Effector CD8-positive, alpha-beta T cell (primary cell): ENCODE results near the gene ADAMTS2.

Experiments used
- DNase-seq: peaks from one replicate; lab custom pipeline; 2025; lab: John Stamatoyannopoulos, UW

The ADAMTS2 gene

DNA sequence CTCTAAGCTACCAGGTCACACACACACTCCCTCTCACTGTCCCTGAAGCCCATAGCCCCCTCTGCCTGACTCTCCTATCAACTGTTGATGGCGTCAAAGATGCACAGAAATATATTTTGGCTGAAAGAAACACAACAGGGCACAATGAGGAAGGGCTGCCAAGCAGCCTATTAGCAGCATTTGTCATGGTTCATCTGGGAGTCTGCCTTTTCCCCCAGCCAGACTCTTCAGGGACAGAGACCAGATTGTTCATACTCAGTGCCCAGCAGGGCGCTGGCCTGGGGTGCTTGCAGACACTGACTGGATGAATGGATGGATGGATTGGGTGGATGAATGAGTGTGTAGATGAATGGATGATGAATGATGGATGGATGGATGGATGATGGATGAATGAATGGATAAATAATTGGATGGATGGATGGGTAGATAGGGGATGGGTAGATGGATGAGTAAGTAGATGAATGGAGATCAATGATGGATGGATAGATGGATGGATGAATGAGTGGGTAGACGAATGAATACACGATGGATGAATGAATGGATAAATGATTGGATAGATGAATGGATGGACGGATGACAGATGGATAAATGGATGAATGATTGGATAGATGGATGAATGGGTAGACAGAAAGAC is 90.5 kb downstream of the ADAMTS2 start:
- no peak for DNase-seq

DNA sequence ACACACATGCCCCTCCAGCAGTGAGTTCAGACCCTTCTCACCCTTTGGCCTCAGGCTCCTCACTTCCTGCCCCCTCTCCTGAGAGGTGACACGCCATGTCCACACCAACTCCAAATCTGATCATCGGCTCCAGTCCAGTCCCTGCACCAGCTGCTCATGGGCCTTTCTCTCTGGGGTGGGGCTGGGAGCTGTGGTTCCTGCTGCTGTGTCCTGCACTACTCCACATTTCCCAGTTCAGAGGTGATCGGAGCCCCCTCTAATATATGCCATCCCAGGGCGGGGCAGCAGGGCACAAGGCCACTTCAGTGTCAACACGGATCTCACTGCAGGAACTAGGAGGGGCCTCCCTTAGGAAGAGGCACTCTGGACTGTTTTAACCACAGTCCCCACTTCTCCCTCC is 91.5 kb downstream of the ADAMTS2 start:
- no peak for DNase-seq

DNA sequence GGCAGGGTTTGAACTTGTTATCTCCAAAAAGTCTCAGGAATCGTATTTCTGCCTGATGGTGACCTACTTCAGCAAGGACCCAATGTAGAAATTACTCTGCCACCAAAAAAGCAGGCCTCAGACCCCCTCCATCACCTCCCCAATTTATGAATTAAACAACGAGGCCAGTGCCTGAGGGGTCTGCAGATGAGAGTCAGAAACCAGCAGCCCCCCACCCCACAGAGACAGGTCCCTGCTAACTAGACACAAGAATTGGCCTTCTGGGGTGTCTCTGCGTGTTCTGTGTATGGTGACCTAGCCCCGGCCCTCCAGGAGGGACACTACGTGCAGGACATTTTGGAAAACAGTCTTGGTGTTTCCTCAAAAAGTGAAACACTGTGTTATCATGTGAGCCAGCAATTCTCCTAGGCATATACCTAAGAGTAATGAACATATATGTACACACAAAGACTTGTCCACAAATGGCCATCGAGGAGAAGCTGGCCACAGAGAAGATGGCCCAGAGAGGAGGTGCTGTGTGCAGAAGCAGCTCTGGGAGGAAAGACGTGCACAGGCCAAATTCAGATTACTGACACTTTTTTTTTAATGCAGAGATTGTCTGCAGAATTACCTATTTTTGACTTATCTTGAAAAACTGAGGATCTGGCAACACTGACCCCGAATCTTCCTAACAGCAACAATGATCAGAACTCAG is 93.8 kb downstream of the ADAMTS2 start:
- no peak for DNase-seq

DNA sequence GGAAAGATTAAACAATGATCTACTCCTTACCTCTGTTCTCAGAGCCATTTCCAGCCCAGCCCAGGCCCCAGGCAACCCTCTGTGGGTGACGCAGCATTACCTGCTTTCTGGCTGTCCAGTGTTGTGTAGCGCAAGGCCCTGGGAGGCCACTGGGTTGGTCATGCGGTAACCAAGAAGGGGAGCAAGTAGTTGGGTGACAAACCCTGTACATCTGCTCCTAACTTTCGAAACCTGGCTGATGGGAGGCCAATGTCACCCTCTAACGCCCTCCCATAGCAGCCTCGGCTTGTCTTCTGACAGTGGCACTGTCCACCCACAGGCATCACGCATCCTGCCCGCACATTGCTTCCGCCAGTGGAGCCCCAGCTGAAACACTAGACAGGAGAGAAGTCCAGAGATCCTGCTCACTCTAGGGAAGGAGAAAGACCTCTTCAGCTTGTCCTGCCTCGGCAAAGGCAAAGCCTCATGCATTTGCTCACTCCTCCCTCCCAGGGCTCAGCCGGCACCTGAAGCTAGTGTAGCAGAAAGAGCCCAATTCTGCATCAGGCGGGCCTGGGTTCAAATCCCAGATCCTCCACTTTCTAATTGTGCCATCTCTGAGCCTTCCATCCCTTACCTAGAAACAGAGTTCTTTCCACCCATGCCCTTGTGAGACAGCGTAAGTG is 94.6 kb downstream of the ADAMTS2 start:
- no peak for DNase-seq

DNA sequence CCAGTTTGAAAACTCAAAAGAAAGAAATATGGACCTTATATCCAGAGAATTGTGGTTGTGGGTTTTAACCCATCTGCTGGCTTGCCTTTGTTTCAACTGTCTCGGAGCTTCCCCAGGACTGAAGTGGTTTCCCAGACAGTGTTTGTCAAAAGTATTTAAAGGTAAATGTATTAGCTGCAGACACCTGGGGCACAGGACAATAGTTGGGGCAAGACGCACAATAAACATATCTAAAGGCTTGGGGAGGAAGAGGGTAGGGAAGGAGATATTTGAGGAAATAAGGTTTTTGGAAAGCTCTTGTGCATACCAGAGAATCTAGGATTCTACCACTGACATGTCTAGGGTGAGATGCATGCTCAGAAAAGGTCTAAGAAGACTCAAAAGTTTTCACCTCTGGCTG is 99.0 kb downstream of the ADAMTS2 start:
- DNase-seq, result no peak

DNA sequence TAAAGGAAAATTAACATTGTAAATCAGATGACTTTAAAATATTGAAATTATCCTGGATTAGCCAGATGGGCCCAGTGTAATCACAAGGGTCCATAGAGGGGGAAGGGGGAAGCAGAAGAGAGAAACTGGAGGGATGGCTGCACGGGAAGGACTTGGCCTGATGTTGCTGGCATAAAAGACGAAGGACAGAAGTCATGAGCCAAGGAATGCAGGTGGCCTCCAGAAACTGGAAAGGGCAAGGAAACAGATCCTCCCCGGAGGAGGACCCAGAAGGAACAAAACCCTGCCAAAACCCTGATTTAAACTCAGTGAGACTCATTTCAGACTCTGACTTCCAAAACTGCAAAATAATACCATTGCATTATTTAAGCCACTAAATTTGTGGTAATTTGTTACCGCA is 100.2 kb downstream of the ADAMTS2 start:
- no peak for DNase-seq

DNA sequence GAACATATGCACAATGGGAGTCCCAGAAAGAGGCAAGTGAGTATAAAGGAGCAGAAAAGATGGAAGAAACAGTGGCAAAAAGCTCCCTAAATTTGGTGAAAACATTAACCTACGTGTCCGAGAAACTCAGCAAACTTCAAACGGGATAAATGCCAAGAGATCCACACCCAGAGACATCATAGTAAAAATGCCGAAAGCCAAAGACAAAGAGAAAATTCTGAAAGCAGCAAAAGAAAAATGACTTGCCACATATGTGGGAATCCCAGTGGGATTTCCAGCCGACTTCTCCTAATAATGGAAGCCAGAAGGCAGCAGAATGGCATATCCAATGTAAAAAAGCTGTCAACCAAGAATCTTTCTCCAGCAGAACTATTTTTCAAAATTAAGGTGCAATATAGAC is 101.2 kb downstream of the ADAMTS2 start:
- no peak for DNase-seq

DNA sequence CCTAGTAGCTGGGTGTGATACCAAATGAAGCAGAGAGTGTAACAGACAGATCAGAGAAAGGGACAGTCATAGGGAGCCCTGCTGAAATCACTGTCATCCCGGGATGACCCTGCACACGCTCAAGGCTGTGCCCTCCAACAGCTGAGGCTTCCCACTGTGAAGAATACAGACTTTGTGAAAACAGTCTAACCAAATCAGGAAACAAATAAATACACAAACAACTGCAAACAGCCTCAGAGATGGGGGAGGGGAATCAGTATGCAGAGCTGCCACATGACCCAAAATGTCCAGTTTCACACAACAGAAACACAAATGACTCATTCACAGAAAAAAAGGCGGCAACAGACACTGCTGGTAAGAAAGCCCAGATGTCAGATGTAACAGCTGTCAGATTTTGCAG is 101.9 kb downstream of the ADAMTS2 start:
- no peak for DNase-seq

DNA sequence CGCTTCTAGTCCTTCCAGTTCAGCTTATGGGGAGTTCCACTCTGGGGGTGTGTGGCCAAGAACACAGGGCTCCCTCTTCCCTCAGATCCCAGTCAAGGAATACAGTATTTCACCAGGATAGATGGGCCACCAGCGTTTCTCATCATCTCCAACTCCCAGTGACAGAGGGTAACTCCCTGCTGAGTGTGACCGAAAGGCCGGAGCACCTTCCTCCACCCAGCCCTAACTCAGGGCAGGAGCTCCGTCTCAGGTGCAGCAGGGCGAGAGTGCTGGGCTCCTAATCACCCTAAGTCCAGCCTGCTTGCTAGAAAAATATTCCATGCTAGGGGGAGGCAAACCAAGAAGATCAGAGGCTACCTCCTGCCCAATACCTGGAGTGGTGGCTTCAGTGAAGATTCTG is 102.6 kb downstream of the ADAMTS2 start:
- DNase-seq, result no peak

DNA sequence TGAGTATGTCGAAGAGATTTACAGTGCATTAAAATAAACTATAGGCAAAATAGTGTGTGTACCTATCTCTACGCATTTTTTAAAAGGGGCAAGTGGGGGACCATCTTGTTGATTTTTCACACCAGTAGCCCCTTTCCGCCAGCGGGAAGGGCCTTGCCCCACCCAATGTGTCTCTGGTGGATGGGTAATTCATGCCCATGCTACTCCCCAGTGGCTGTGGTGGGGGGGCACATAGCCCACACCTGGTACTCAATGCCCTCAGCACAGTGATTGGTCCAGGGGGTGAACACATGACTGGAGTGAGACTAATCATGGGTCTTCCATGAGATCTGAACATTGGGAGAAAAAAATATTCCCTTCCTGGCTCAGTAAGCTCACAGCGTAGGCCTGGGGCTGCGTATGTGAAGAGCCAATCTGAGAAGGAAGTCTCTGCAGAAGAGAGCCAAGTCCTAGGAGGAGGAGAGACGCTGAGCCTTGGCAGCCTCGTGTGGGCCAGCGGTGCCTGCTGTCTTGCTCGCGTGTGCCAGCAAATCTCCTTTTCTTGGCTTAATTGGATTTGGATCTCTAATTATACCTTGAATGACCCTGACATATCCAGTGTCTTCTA is 103.4 kb downstream of the ADAMTS2 start:
- no peak for DNase-seq

DNA sequence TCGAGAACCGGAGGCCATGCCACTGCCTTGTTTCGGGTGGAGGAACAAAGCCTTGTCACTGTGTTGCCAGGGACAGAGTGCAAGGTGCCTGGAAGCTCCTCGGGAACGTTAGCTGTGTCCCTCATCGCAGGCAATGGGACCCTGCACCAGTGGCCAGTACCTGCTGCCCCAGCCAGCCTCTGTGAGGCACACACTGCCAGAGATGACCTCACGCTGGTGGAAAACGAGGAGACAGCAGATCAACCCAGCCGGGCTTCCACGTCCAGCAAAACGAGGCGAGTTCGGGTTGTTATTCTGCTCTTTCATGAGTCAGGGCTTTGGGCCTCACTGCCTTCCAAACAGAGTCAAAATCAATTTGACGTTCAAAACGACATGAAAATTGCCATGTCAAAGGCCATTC is 104.1 kb downstream of the ADAMTS2 start:
- no peak for DNase-seq

DNA sequence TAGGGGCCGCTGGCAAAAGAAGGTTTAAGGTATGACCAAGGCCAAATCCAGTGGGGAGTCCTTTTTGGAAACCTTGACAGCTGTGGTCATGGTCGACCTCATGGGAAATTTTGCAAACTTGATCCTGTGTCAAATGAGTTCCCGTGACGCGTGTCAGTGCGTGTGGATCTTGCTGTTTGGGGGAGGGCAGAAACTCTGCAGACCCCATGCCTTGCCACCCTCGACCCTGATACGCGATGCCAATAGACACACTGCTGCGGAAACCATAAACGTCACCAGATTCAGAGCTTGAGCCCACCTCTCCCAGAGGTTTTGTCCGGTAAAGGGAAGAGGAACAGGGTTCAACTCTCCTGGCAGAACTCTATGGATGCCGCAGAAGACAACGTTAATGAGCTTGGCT is 104.7 kb downstream of the ADAMTS2 start:
- DNase-seq, result no peak

DNA sequence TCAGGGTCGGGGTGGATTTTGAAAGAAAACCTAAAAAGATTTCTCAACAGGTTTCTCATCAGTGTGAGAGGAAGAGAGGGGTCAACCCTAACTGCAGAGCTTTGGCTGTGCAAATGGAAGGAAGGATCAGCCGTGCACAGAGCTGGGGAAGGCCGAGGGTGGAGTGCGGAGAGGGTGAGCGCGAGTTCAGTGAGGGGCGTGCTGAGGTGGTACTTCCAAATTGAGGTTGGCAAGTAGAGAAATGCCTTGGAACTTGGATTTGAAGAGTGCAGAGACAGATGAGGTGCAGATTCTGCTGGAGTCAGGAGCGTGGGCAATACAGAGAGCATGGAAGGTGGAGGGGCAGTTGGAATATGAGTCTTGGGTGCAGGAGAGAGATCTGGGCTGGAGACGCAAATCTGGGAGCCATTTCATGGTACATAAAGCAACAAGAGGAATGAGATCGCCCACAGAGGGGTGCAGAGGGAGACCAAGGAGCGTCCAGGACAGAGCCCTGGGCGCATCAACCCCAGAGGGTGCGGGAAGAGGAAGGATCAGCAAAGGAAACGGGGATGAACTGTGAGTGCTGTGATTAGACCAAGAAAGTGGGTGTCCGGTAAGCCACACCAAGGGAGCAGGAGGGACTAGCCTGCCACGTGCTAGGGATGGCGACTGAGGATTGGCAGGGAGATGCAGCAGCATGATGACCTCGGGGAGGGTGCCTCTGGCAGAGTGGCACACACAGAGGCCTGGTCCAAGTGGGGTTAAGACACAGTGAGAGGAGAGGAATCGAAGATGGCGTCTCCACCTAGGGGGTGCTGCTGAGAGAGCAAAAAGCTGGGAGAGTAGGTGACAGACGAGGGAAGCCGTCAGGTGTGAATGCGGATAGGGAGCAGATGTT is 105.8 kb downstream of the ADAMTS2 start:
- no peak for DNase-seq

DNA sequence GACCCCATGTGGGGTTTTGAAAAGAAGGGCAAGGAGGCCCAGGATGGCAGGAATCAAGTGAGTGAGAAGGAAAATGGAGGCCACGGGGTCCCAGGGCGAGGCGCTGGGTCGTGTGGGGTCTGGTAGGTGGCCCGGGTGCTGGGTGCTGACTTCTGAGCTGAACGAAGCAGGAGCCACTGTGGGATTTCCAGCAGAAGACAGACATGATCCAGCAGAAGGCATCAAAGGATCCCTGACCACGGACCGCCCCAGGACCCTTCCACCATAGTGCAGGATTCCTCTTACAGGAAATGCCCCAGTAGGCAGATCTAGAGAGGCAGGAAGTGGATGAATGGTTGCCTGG is 106.7 kb downstream of the ADAMTS2 start:
- no peak for DNase-seq

DNA sequence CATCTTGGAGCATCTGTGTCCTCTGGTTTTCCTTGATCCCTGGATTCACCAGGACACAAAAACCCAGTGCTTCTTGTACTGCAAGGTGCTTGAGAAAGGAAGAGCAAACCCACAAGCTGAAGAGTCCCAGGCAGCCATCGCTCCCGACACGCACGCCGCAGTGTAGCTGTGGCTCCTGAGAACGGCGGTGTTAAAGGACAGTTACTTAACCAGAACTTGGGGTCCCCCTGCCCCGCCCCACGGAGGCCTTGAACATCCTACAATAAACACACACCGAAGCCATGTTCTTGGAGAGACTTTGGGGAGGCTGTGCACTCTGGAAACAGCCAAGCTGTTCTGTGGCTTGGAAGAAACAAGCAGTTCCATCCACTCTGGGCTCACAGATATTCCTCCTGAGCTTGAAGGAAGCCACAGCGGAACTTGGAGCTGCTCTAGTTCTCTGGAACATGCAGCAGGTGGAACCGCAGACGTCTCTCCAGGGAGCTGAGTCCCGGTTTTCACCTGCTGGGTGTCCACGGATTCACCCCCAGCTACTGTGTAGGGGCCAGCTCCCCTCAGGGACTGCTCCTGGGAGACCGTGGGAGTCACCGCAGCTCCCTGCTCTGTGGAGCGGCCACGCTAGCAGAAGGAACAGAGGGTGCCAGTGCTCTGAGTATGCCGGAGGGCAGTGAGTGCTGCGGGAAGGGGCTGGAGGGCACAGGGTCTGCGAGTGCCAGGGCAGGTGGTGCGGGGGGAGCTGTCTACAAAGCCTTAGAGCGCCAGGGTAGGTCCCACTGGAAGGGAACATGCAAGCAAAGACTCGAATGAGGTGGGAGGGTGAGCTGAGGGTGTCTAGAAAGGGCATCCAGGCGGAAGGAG is 107.3 kb downstream of the ADAMTS2 start:
- no peak for DNase-seq

DNA sequence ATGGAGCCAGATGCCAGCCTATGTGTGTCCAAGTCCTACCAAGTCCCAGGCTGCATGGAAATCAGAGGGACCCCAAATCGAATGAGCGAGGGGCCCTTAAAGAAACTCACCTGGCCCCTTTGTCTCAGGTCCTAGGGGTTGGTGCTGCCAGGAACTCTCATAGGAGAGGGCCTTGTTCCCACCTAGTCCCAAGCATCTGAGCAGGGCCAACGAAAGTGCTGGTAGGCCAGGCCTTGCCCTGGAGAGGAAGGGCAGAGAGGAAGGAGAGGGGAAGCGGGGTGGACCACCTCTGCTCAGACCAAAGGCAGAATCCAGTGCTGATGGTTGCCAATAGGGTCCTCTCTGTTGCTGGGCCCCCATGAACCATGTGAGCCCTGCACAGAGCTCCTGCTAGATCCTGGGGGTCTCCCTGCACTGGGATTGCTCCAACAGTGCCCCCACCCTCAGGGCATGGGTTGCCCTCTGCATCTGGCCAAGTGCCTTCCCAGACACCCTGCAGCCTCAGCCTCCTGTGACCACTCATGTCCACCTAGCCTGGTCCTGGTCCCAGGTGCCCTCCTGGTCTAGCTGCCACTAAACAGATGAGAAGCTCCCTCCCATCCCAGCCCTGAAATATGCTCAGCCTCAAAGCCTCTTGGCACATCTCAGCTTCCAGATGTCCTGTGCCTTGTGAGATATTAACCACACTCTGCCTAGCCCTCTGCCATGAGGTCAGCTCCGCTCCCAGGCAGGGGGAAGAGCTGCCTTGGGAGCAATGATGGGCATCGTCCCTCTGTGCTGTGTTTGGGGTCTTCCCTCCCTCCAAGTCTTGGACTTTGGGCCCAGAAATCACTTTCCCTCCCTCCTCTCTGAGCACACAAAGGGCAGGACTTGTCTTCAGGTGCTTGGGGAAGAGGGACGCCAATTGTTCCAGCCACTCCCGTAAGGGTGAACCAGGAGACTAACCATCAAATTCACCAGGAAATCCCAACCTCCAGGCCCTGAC is 109.6 kb downstream of the ADAMTS2 start:
- DNase-seq, result no peak

DNA sequence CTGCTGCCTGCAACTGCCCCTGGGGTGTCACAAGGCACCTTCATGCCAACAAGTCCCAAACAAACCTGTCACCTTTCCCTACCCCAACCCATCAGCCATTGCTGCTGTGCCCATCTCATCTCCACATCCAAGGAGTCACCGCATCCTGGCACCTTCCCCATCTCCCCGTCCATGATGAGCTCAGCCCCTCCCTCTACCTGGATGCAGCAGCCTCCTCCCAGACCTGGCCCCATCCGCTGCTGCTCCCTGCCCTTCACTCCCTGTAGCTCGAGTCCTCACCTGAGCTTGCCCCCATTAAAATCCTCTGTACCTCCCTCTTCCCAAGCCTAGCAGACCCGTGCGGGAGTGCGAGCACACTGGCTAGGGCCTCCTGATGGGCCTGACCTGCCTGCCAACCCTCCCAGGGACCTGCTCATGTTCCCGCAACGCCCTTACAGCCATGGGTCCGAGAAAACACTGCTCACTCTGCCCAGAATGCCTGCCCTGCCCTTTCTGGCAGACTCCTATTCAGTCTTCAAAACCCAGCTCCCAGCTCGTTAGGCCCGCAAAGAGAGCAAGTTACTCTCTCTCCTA is 110.6 kb downstream of the ADAMTS2 start:
- DNase-seq, result no peak

DNA sequence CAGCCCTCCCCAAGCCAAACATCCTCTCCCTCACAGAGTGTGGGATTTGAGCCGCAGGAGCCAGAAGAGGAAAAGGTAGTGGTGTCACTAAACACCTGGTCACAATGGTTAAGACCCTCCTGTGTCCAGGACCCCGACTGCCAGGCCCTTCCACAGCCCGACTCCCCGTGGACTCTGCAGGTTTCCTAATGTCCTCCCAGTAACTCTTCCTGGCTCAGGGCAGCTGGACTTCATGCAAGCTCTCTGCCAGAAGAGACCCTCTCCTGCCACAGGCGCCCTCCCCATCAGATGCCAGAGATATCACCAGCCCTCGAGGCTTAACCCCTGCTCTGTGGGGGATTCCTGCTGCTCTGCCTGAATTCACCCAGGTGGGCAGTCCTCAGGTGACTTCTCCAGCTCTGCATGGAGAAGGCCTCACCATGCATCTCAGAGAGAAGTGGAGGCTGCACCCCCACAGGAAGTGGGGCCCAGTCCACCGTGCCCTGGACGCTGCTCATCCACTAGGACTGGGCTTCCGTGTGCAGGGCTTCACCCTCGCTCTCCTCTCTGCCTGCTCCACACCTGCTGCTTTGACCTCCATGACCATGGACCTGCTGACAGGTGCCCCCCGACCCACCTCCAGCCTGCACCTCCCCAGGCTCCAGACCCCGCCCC is 111.2 kb downstream of the ADAMTS2 start:
- DNase-seq, result no peak
